NCI-H2081 (cell line): Measurements from ENCODE around the gene HDGF.

ENCODE experiments used
- DNase-seq, 2 experiments: peaks; one replicate each; lab custom pipeline; 2025; lab: John Stamatoyannopoulos, UW

Gene HDGF

GRCh38 chr1:156746728-156747631 lies 4.5 kb downstream of the HDGF start:
- DNase-seq = peak; percentile 87 to 91

- no peak for DNase-seq
Measured at GRCh38 chr1:156746406-156746727, 5.1 kb downstream of the HDGF start.

GRCh38 chr1:156745881-156746280 lies 5.6 kb downstream of the HDGF start:
- no peak for DNase-seq

GRCh38 chr1:156744786-156745419 lies 6.6 kb downstream of the HDGF start:
- DNase-seq = no peak

GRCh38 chr1:156744344-156744743 lies 7.1 kb downstream of the HDGF start:
- DNase-seq = no peak

DNA sequence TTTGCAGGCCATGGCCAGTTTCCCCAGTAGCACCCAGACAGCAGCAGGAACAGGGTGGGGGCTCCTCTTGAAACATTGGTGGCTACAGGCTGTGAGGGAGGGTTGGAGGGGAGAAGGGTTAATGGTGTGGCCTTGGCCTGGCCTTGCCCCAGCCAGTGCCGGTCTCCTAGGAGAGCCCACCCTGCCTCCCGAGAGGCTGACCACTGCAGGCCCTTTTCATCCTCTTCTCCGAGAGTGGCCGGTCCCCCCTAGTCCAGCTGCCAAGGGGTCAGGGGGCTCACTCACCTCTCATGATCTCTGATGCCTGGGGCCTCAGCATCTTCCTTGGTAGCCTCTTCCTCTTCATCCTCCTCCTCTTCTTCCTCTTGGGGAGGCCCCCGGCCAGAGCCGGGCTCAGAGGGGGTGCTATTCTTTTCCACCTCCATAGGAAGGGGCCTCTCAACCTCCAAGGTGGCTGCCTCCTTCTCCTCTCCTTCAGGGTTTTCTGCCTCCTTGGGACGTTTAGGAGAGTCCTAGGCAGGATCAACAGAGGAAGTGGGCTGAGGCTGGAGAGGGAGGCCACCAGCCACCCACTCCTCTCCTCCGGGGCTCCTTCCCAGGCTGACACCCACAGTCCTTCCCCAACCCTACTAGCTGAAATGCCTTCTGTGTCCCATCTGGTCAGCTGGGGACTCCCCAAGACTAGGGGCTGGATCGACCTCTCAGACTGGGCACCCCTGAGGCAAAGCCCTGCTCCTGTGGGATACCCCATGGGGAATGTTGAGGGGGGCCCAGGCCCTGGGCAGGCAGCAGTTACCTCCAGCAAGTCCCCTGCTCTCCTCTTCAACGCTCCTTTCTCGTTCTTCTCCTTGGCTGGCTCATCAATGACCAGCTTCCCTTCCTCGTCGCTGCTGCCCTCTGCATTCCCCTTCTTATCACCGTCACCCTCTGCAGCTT lies 7.8 kb downstream of the HDGF start:
- DNase-seq = no peak

DNA sequence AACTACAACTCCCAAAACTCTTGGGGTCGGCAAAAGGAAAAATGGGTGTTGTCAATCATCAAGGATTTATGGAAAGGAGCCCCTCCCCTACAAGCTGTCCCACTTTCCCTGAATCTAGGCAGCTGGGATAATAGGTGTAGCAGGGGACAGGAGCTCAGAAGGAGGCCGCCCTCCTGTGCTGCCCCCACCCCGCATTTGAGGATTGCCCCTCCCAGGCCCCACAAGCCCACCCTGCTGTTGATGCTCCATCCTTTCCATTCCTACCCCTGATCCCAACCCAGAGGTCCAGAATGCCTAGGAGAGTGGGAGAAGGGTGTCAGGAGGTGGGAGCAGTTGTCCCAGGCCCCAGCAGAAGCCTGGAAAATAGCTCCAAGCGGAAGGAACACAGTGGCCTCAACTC lies 8.7 kb downstream of the HDGF start:
- no peak for DNase-seq

DNA sequence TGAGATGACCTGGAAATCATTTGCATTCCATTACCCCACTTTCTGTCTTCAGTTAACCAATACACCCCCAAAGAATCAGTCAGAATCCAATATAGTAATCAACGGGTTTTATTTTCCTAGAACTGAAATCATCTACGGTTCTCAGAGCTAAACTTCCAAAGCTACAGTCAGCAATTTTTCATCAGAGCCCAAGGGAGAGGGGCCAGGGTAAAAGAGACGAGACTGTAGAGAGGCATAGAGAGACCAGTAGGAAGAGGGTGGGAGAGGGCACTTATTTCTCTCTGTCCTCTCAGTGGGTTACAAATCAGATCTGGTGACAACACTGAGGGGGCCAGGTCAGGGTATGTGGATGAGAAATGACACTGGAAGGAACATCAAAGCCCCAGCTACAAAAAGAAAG lies 9.5 kb downstream of the HDGF start:
- no peak for DNase-seq

- no peak for DNase-seq
Measured at GRCh38 chr1:156741481-156741983, 9.9 kb downstream of the HDGF start.

GRCh38 chr1:156740741-156741480 lies 10.6 kb downstream of the HDGF start, which contains the start of gene MRPL24:
Gene MRPL24, minus strand, starts transcription at chr1:156741088. Its CDS starts 2,384 bp downstream, at chr1:156738704.
- DNase-seq = peak; percentile 99 to 100

DNA sequence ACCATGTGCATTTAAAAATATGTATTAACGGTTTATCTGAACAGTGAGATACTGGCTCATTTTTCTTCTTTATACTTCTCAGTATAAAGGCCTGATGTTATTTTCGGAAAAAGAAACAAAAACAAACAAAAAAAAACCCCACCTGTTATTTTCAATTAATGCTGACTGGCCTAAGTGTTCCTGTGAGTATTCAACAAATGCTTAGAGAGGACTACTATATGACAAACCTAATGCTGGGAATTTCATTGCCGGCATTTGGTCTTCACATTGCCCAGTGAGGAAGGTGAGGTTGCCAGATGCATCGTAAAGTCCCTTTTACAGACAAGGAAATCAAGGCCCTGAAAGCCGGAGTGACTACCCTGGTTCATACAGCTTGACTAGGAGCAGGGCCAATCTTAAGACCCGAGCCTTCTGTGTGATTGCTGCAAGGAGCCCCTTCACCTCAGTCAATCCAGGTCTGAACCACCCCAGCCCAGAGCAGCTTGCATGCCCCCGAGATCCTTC lies 11.2 kb downstream of the HDGF start:
- peak in 1 of 2 experiments; percentile 61 for DNase-seq

GRCh38 chr1:156738916-156739315 lies 12.6 kb downstream of the HDGF start:
- DNase-seq = no peak

DNA sequence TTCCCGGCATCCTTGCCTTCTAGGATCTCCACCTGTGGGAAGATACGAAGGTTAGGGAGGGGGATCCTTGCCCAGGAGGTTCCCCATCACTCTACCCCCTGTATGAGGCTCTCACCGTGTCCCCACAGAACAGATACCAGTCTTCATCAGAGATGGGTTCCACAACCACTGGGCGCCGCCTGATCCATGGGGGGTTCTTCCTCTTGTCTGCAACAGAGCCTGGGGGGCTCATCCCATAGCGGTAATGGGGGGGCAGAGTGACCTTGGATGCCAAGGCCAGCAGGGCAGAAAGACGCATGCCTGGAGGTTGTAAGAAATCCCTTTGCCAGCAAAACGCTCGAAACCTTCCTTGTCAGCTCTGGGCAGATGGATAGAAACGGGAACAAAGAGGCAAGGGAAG lies 13.1 kb downstream of the HDGF start:
- DNase-seq = no peak

DNA sequence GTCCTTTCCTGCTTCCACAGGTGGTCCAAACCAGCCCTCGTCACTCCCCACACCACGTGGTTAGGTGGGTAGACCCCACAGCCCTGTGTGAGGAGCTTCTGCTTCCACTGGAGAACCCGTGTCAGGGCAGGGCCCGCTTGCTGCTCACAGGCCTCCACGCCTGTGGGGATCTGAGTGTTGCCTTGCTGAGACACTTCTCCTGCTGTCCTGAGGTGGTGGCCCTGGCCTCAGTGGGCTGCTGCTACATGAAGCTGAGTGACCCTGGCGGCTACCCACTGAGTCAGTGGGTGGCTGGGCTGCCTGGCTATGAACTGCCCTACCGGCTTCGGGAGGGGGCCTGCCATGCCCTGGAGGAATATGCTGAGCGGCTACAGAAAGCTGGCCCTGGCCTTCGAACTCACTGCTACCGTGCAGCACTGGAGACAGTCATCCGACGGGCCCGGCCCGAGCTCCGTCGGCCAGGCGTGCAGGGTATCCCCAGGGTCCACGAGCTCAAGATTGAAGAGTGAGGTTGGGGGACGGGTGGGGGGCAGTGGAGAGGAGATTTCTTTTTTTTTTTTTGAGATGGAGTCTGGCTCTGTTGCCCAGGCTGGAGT lies 17.4 kb downstream of the HDGF start:
- DNase-seq = no peak

GRCh38 chr1:156728599-156729462 lies 22.6 kb downstream of the HDGF start, which contains the start of gene ISG20L2:
Gene ISG20L2, minus strand, starts transcription at chr1:156728766. Its CDS starts 1,114 bp downstream, at chr1:156727652.
- DNase-seq = peak; percentile 98 to 100

- DNase-seq = peak; percentile 88 to 93
Measured at GRCh38 chr1:156727926-156728598, 23.4 kb downstream of the HDGF start, which contains the start of gene METTL25B. Gene METTL25B, plus strand, starts transcription at chr1:156728469. Its CDS starts 636 bp downstream, at chr1:156729105.

GRCh38 chr1:156727492-156727891 lies 24.0 kb downstream of the HDGF start:
- no peak for DNase-seq

GRCh38 chr1:156726549-156727226 lies 24.8 kb downstream of the HDGF start:
- peak; percentile 72 to 79 for DNase-seq
